GM18907 (cell line): ENCODE data around the gene TNXB.
"Not testable (repeated sequence)": the region's sequence is repeated elsewhere in the genome, so short reads cannot be mapped to it uniquely, and the experiment has no call there.

Source experiments
- ATAC-seq: cut with Tn5 transposase; IDR thresholded peaks from one replicate; pipeline ENCODE4 v1.9.1; 2021; ENCODE audit warnings: mild to moderate bottlenecking, moderate library complexity; ENCODE audit not compliant: unreplicated experiment

TNXB gene

GRCh38 chr6:32043589-32044380, 65.4 kb downstream of the TNXB start:
- ATAC-seq: not testable (repeated sequence)

- not testable (repeated sequence) for ATAC-seq
Observed at GRCh38 chr6:32042276-32042675, 66.9 kb downstream of the TNXB start.

DNA sequence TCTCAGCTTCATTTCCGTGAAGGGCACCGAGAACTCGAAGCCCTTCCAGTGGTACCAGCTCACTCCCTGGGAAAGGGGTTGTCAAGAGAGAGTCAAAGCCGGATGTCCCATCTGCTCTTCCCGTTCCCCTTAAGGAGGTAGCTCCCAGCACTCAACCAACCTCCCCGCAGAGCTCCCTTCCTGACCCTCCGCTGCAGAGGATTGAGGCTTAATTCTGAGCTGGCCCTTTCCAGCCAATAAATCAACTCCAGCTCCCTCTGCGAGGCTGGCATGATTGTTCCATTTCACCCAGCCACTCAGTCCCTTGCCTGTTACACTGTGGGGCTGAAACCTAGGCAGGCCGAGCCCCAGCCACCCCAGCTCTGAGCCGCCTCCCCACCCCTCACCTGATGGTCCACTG, 67.8 kb downstream of the TNXB start:
- not testable (repeated sequence) for ATAC-seq

DNA sequence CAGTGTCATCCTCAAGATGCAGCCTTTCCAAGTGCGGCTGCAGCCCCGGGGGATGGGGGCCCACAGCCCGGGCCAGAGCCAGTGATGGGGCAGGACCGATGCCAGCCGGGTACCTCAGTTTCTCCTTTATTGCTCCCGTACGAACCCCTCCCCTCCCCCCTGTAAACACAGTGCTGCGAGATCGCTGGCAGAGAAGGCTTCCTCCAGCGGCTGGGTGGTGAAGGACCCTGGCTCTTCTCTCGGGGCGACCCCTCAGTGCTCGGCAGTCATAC, 68.2 kb downstream of the TNXB start:
- not testable (repeated sequence) for ATAC-seq

GRCh38 chr6:32040299-32041049, 68.7 kb downstream of the TNXB start:
- ATAC-seq: not testable (repeated sequence)

- not testable (repeated sequence) for ATAC-seq
Observed at GRCh38 chr6:32039321-32040274, 69.5 kb downstream of the TNXB start.

DNA sequence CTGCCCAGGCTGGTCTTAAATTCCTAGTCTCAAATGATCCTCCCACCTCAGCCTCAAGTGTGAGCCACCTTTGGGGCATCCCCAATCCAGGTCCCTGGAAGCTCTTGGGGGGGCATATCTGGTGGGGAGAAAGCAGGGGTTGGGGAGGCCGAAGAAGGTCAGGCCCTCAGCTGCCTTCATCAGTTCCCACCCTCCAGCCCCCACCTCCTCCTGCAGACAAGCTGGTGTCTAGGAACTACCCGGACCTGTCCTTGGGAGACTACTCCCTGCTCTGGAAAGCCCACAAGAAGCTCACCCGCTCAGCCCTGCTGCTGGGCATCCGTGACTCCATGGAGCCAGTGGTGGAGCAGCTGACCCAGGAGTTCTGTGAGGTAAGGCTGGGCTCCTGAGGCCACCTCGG, 70.3 kb downstream of the TNXB start:
- not testable (repeated sequence) for ATAC-seq

- ATAC-seq: not testable (repeated sequence)
Observed at GRCh38 chr6:32037598-32038524, 71.3 kb downstream of the TNXB start, which contains the start of gene CYP21A2. CYP21A2 (plus strand) TSS chr6:32038415; CDS start chr6:32038423, 8 bp downstream.

DNA sequence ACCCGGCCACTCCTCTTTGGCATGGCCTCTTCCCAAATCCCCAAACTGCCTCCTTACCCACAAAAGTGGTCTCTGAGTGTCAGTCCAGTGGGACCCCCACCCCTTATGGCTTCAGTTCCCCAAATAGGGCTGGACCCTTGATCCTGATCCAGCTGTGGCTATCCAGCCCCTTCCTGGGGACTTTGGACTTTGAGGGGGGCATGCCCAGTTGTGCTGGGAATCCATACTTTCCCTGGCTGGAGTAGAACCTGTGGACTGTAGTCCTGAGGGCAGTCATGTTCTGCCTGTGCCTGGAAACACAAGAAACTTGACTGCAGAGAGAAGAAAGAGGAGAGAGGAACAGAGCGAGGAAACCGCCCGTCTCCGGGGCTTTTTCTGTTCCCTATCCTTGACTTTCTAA, 72.0 kb downstream of the TNXB start:
- not testable (repeated sequence) for ATAC-seq

DNA sequence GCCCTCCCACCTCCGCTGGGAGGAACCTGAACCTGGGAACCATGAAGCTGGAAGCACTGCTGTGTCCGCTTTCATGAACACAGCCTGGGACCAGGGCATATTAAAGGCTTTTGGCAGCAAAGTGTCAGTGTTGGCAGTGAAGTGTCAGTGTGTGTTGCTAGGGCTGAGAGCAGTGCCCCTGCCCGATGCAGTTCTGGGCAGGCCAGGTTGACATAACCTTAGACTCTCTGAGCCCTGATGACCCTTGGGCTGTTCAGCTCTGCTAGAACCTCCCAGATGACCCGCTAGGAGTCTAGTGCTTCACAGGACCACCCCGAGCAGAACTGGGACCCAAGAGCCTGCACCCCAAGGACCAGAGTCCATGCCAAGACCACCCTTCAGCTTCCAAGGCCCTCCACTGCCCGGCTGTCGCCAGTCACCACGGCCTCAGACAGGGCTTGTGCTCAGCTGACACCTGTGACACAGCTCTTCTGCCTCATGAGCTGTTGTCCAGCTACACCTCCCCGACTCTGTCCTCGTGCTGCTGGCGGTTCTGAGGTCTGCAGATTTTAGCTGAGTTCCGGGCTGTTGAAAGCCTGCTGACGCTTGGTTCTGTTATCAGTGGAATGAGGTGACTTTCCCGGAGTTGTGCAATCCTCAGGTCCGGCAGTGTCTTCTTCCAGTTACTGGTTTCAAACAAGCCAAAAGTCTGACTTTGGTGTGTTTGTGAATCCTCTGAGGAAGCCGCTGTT, 73.7 kb downstream of the TNXB start:
- ATAC-seq: not testable (repeated sequence)

GRCh38 chr6:32029553-32029952, 79.6 kb downstream of the TNXB start:
- ATAC-seq: not testable (repeated sequence)

- not testable (repeated sequence) for ATAC-seq
Observed at GRCh38 chr6:32028631-32029030, 80.5 kb downstream of the TNXB start.

- not testable (repeated sequence) for ATAC-seq
Observed at GRCh38 chr6:32022100-32022499, 87.0 kb downstream of the TNXB start.

- not testable (repeated sequence) for ATAC-seq
Observed at GRCh38 chr6:32014547-32014946, 94.6 kb downstream of the TNXB start, which contains the start of gene C4B. C4B (plus strand) TSS chr6:32014795; CDS start chr6:32014846, 51 bp downstream.

GRCh38 chr6:32013738-32014137, 95.4 kb downstream of the TNXB start:
- ATAC-seq: not testable (repeated sequence)

GRCh38 chr6:32012941-32013617, 96.1 kb downstream of the TNXB start:
- ATAC-seq: not testable (repeated sequence)

DNA sequence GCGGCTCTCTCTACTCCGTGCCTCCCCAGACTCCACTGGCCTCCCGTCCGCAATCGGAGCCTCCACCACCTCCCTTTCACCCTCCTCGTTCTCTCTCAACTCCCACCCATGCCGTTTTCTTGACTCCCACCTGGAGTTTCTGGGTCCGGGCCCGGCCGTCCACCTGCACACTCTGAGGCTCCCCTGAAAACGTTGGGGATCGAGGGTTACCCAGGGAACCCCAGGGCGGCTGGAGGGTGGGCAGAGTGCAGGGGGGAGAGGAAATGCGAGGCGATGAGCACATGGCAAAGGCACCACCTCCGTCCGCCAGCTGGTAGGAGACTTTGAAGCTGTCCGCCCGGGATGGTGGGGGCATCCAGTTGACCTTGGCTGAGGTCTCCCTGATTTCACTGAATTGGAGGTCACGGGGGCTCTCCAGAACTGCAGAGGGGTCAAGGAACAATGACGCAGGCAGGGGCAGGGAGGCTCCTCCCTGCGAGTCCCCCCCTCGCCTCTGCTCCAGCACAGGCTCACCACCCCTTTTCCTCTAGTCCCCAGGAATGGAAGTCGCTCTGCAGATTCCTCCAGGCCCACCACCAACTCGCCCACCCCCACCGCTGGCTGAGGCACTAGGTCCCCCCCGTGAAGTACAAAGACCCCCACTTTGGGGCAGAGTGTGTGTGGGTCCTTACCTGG, 98.1 kb downstream of the TNXB start:
- not testable (repeated sequence) for ATAC-seq

DNA sequence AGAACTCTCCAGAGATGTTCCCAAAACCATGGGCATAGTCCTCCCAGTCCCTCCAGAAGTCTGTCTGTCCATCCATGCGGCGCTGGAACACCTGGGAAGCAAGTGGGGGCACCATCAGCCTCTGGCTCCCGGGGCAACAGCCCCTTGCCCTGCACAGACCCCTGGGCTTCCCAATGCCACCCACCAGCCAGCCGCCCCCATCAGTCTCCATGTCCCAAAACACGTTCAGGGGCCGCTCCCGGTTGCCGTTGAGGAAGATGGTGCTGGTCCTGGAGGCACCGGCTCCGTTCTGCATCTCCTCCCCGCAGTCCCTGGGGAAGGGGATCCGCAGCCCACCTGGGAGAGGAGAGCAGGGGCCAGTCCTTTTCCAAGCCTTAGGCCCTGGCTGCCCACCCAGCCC, 99.6 kb downstream of the TNXB start:
- ATAC-seq: not testable (repeated sequence)
